H9 (cell line): ENCODE data around the gene KIAA1586. TPM values are rescaled to one million over a fixed set of nuclear protein-coding genes. Genes with fewer than 3 reads are reported as not detected.

Experiments used
- DNase-seq: peaks from one replicate; pipeline ENCODE4 v3.0.0-alpha.2; 2017
- H2AFZ ChIP-seq: one replicate; pipeline ENCODE4 v1.6.1; 2013; ENCODE audit warnings: mild to moderate bottlenecking, low read length, control low read depth, moderate library complexity
- H2AK5ac ChIP-seq: 2 replicates; pipeline ENCODE4 v1.6.1; 2013; ENCODE audit warnings: low read length, control low read depth, mixed read lengths; ENCODE audit not compliant: insufficient read length
- H2BK120ac ChIP-seq: one replicate; pipeline ENCODE4 v1.6.1; 2013; ENCODE audit warnings: low read depth, mild to moderate bottlenecking, low read length, control low read depth, inconsistent platforms; ENCODE audit not compliant: poor library complexity, severe bottlenecking
- H2BK12ac ChIP-seq: 2 replicates; pipeline ENCODE4 v1.6.1; 2013; ENCODE audit warnings: low read length, control low read depth, mixed read lengths, low read depth; ENCODE audit not compliant: insufficient read length
- H2BK15ac ChIP-seq: 2 replicates; pipeline ENCODE4 v1.6.1; 2013; ENCODE audit warnings: low read depth, low read length, control low read depth
- H2BK20ac ChIP-seq: one replicate; pipeline ENCODE4 v1.6.1; 2013; ENCODE audit warnings: low read depth, mild to moderate bottlenecking, low read length, control low read depth, inconsistent platforms; ENCODE audit not compliant: poor library complexity, severe bottlenecking
- H2BK5ac ChIP-seq: 2 replicates; pipeline ENCODE4 v1.6.1; 2013; ENCODE audit warnings: low read length, control low read depth, mixed read lengths; ENCODE audit not compliant: insufficient read length
- H3K14ac ChIP-seq: 2 replicates; pipeline ENCODE4 v1.6.1; 2013; ENCODE audit warnings: low read length, control low read depth; ENCODE audit not compliant: insufficient read depth
- H3K18ac ChIP-seq: 2 replicates; pipeline ENCODE4 v1.6.1; 2013; ENCODE audit warnings: low read depth, mild to moderate bottlenecking, mixed read lengths, low read length, control low read depth; ENCODE audit not compliant: insufficient read length
- H3K23ac ChIP-seq: 2 replicates; pipeline ENCODE4 v1.6.1; 2013; ENCODE audit warnings: low read length, control low read depth, mixed read lengths, low read depth; ENCODE audit not compliant: insufficient read length
- H3K23me2 ChIP-seq: 2 replicates; pipeline ENCODE4 v1.6.1; 2013; ENCODE audit warnings: low read depth, mild to moderate bottlenecking, mixed read lengths, low read length, control low read depth; ENCODE audit not compliant: insufficient read length, poor library complexity, severe bottlenecking
- H3K27ac ChIP-seq: 2 replicates; pipeline ENCODE4 v1.5.1; 2013; ENCODE audit warnings: low read length, control low read depth, mixed read lengths, low read depth; ENCODE audit not compliant: insufficient read length
- H3K27me3 ChIP-seq: 2 replicates; pipeline ENCODE4 v1.6.1; 2013; ENCODE audit warnings: low read length, control low read depth, inconsistent platforms; ENCODE audit not compliant: insufficient read depth
- H3K4ac ChIP-seq: 2 replicates; pipeline ENCODE4 v1.6.1; 2013; ENCODE audit warnings: low read depth, mild to moderate bottlenecking, control low read depth, inconsistent platforms, low read length, moderate library complexity
- H3K4me1 ChIP-seq: 2 replicates; pipeline ENCODE4 v1.6.1; 2013; ENCODE audit warnings: low read length, control low read depth, inconsistent platforms; ENCODE audit not compliant: insufficient read depth
- H3K4me2 ChIP-seq: 2 replicates; pipeline ENCODE4 v1.6.1; 2013; ENCODE audit warnings: low read length, control low read depth, mixed read lengths; ENCODE audit not compliant: insufficient read length, insufficient read depth
- H3K56ac ChIP-seq: 2 replicates; pipeline ENCODE4 v1.6.1; 2013; ENCODE audit warnings: low read depth, mild to moderate bottlenecking, mixed read lengths, low read length, control low read depth; ENCODE audit not compliant: insufficient read length
- H3K79me1 ChIP-seq: 2 replicates; pipeline ENCODE4 v1.6.1; 2013; ENCODE audit warnings: low read depth, mild to moderate bottlenecking, moderate library complexity, low read length, control low read depth, inconsistent platforms; ENCODE audit not compliant: insufficient read depth, poor library complexity, severe bottlenecking
- H3K79me2 ChIP-seq: 2 replicates; pipeline ENCODE4 v1.6.1; 2013; ENCODE audit warnings: low read length, control low read depth, inconsistent platforms; ENCODE audit not compliant: insufficient read depth
- H3K9ac ChIP-seq: 2 replicates; pipeline ENCODE4 v1.6.1; 2013; ENCODE audit warnings: low read length, control low read depth, mixed read lengths; ENCODE audit not compliant: insufficient read length; ENCODE audit errors: extremely low read depth
- H3K9me3 ChIP-seq: one replicate; pipeline ENCODE4 v1.6.1; 2013; ENCODE audit warnings: low read depth, low read length, inconsistent platforms; ENCODE audit not compliant: control insufficient read depth
- H3T11ph ChIP-seq: one replicate; pipeline ENCODE4 v1.6.1; 2013; ENCODE audit warnings: mild to moderate bottlenecking, low read length, control low read depth, inconsistent platforms
- H4K20me1 ChIP-seq: one replicate; pipeline ENCODE4 v1.6.1; 2013; ENCODE audit not compliant: control insufficient read depth, insufficient read length, insufficient read depth
- H4K5ac ChIP-seq: 2 replicates; pipeline ENCODE4 v1.6.1; 2013; ENCODE audit warnings: low read depth, mild to moderate bottlenecking, mixed read lengths, low read length, control low read depth; ENCODE audit not compliant: insufficient read length
- H4K8ac ChIP-seq: replicated peaks from 2 replicates; pipeline ENCODE4 v1.6.1; 2013; ENCODE audit warnings: low read length, control low read depth, mixed read lengths, low read depth; ENCODE audit not compliant: insufficient read length
- H4K91ac ChIP-seq: 2 replicates; pipeline ENCODE4 v1.6.1; 2013; ENCODE audit warnings: low read depth, mild to moderate bottlenecking, moderate library complexity, mixed read lengths, low read length, control low read depth; ENCODE audit not compliant: insufficient read length
- H3K27ac Mint-ChIP-seq, 3 experiments: 2 replicates in 2 of 3; 3 replicates in 1 of 3; pipeline ENCODE4 v1.8.0; 2020 to 2021; ENCODE audit warnings: mixed read lengths in 3 of 3, mild to moderate bottlenecking in 1 of 3, moderate library complexity in 1 of 3
- H3K27me3 Mint-ChIP-seq: 2 replicates; pipeline ENCODE4 v1.8.0; 2021; ENCODE audit warnings: low read depth, mild to moderate bottlenecking, moderate library complexity, mixed read lengths
- H3K36me3 Mint-ChIP-seq, 3 experiments: 2 replicates in 2 of 3; 3 replicates in 1 of 3; pipeline ENCODE4 v1.8.0; 2020 to 2021; ENCODE audit warnings: low read depth in 3 of 3, mixed read lengths in 3 of 3; ENCODE audit not compliant: insufficient read depth in 1 of 3
- H3K4me1 Mint-ChIP-seq, 2 experiments: 2 replicates each; pipeline ENCODE4 v1.8.0; 2020; ENCODE audit warnings: mixed read lengths in 2 of 2
- H3K4me3 Mint-ChIP-seq, 2 experiments: 2 replicates in 1 of 2; 3 replicates in 1 of 2; pipeline ENCODE4 v1.8.0; 2020 to 2021; ENCODE audit warnings: mild to moderate bottlenecking in 2 of 2, mixed read lengths in 2 of 2, moderate library complexity in 1 of 2
- H3K9me3 Mint-ChIP-seq, 2 experiments: 2 replicates in 1 of 2; 3 replicates in 1 of 2; pipeline ENCODE4 v1.8.0; 2020; ENCODE audit warnings: mild to moderate bottlenecking in 2 of 2, mixed read lengths in 2 of 2, moderate library complexity in 1 of 2
- CTCF ChIP-seq: fragments of 200-600 bp; sonication (generic); conservative IDR thresholded peaks from 3 replicates; pipeline ENCODE4 v1.8.0; 2021; ENCODE audit warnings: antibody characterized with exemption, mild to moderate bottlenecking
- WGBS: extraction: QIAGEN DNeasy Blood & Tissue Kit; methylation state at CpG from one replicate; pipeline ENCODE4 v1.1.7; 2013; ENCODE audit warnings: missing lambda C conversion rate, low lambda C conversion rate, mixed read lengths; ENCODE audit not compliant: insufficient read length; ENCODE audit errors: extremely low coverage; 5-methylcytosine and 5-hydroxymethylcytosine counted together
- total RNA-seq: library from RNA; stranded (reverse); gene quantifications from 2 replicates; pipeline ENCODE4 v1.2.1, GENCODE V29; 2021

The KIAA1586 gene
- total RNA-seq, 1 experiment from 2014 or later, result 33.3 TPM

- Histone ChIP-seq H2AFZ (no peak overlapping the region), H3K79me2 (no peaks in the 10 kb centered on the region), H3T11ph (no peak overlapping the region), H4K91ac (no peak overlapping the region), H3K18ac (no peak overlapping the region), H3K9me3 (no peaks in the 10 kb centered on the region), H2BK5ac (no peak overlapping the region), H4K20me1 (no peaks in the 10 kb centered on the region), H3K27me3 (no peaks in the 10 kb centered on the region), H3K27ac (no peak overlapping the region), H3K23ac (no peak overlapping the region), H3K4me1 (no peaks in the 10 kb centered on the region), H3K14ac (no peak overlapping the region), H2BK15ac (no peak overlapping the region), H4K8ac (no peak overlapping the region), H3K4me2 (no peak overlapping the region), H4K5ac (no peak overlapping the region), H3K9ac (no peak overlapping the region), H3K4ac (no peak overlapping the region), H3K56ac (no peak overlapping the region), H2AK5ac (no peak overlapping the region), H2BK12ac (no peak overlapping the region), H3K79me1 (no peaks in the 10 kb centered on the region), H2BK20ac (no peak overlapping the region), H3K23me2 (no peaks in the 10 kb centered on the region), H2BK120ac (no peak overlapping the region)
- Mint-ChIP-seq H3K4me3 (no peak overlapping the region), H3K27me3 (no peaks in the 10 kb centered on the region), H3K9me3 (no peaks in the 10 kb centered on the region), H3K4me1 (peaks cover 0 to 3% of the 10 kb centered on the region in 2 experiments; a peak in 2 of 4 replicates), H3K27ac (no peak overlapping the region), H3K36me3 (peaks cover 38 to 66% (median 58%) of the 10 kb centered on the region in 3 experiments; a peak in 6 of 7 replicates)
- TF ChIP-seq CTCF, result no peak
- no CpG with 5 or more reads among the region's 3 CpGs for WGBS
- DNase-seq, result no peak
Measured at GRCh38 chr6:57102976-57103375, 56.5 kb downstream of the KIAA1586 start.
